Fibroblast of peridontal ligament (primary cell): Measurements from ENCODE around the gene SNX33.
"Not testable (repeated sequence)": the region's sequence is repeated elsewhere in the genome, so short reads cannot be mapped to it uniquely, and the experiment has no call there.

Source experiments
- DNase-seq: peaks from one replicate; pipeline ENCODE4 v3.0.0-alpha.2; 2010; ENCODE audit errors: extremely low read depth

Gene SNX33

DNA sequence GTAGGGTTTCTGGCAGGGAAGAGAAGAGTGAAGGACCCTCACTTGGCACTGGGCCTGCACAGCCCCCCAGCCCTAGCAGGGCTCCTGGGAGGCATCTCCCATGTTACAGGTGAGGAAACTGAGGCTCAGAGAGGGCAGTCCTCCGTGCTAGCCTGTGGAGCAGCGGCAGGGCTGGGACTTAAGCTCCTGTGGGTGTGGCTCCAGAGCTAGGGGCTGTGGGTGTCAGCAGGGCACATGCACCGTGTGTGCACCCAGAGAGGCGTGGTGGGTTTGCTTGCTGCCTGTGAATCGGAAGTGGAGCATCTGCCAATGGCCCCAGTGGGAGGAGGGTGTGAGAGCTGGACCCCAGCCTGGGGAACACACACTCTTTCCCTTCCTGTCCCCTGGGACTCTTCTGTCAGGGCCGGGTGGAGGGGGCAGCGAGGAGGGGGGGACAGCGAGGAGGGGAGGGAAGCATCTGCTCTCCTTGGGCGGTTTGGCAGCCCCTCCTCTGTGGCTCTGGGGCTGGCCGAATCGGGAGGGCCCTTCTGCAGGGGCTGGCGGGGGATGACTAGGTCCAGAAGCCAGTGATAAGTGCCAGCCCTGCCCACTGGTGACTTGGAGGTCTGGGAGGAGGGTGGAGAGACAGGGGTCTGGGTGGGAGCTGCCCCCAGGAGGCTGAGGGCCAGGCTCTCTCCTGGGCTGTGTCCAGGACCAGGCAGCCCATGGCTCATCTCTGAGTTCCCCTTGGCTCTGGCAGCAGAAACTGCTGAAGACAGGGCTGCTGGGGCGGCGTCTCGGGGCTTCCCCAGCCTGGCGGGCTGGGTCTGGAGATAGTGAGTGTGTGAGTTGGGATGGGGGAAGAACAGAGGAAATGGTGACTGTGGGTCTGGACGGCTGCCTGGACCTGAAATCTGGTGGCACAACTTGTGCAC lies 52.5 kb downstream of the SNX33 start:
- DNase-seq = peak; percentile 54

DNA sequence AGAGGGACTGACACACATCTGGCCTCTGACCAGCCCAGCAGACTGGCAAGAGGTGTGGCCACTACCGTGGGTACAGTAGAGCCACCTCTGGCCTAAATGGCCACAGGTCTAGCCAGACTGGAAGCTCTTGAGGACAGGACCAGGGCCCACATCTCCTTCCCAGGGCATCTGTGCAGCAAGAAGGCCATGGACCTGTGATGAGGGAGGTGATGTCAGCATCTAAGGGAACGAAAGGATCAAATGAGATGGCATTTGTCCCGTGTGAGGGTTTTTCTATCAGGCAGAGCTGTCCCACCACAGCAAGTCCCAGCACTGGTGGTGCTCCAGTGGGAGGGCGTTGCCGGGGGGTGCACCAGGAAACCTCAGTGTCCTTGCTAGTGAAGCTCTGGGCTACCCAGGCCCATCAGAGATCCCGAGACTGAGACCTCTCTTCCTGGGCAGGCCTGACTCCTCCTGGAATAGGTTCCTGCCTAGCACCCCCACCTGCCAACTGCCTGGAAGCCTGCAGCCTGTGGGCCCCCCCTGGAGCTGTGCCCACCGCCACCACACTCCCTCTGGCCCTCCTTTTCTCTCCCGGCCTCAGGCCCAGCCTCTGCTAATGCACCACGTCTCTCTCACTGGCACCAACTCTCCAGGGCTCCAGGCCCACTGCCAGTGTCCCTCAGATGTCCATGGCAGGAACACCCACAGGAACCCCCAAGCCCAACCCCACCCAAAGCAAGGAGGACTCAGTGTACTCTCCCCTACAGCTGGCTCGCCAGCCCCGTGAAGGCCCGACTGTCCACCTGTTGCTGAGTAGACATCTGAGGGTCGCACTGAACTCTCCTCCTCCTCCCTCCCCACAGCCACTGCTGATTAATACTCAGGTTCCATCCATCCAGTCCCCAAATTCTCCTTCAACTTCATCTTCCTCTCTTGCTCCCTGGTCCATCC lies 53.6 kb downstream of the SNX33 start:
- DNase-seq = not testable (repeated sequence)

DNA sequence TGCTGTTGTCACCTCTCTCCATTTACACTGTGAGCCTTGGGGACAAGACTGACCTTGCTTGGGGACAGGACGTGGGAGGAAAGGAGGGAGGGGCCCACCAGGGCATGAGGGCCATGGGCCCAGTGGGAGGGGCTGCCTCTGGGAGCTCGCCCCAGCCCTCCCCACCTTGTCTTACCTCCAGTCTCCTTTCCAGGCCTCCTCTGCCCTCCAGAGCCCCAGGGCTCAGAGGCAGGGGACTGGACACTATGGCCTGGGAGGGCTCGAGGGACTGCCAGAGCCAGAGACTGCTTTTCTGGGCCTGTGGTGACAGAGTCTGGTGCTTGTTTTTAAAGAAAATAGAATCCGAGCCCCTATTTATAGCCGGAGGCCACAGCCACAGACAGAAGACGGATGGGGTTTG lies 54.7 kb downstream of the SNX33 start:
- DNase-seq = no peak

DNA sequence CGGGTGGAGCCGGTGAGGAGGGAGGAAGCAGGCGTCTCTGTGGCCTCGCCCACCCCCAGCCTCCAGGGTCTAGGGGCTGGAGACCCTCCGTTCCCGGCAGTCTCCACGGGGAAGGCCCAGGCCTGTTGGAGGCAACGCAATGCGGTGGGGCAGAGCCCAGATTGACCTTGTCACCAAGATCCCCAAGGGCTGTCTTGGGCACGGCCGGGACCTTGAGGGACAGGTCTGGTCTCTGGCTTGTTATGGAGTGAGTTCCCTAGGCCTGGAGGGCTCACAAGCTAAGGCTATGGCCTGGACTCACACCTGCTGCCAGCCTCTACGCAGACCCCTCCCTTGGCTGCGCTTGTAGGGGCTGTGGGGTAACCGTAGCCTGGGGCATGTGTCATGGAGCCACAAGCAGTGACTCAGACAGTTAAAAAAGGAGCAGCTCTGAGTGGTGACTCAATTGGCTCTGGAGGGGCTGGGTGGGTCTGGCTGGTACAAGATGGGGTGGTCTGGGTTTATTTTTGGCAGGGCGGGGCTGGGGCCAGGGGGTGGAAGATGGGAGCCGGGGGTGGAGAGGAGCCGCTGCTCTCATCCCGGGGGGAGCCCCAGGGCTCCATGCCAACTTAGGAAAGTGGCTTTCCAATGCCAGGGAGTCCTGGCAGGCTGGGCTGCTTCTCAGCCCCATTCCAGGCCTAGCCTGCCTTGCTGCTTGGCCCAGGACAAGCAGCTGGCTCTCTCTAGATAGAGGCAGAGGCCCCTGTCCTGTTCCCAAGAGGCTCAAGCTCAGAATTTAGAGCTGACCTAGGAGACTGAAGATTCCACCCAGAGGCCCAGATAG lies 55.9 kb downstream of the SNX33 start:
- not testable (repeated sequence) for DNase-seq

DNA sequence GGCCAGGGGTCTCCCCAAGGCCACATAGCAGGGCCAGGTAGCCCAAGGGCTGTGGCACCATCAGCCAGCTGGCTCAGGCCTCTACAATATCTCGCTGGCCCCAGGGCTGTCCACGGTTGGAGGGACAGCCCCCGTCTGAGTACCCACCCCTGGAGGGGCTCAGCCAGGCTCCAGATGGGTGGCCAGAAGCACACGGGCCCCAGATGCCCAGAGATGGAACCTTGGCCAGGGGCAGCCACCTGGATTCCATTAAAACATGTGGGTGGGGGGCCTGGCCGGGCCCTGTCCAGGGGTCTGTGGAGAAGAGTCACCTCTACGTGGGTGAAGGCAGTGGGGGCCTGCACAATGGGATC lies 56.5 kb downstream of the SNX33 start:
- DNase-seq = no peak

DNA sequence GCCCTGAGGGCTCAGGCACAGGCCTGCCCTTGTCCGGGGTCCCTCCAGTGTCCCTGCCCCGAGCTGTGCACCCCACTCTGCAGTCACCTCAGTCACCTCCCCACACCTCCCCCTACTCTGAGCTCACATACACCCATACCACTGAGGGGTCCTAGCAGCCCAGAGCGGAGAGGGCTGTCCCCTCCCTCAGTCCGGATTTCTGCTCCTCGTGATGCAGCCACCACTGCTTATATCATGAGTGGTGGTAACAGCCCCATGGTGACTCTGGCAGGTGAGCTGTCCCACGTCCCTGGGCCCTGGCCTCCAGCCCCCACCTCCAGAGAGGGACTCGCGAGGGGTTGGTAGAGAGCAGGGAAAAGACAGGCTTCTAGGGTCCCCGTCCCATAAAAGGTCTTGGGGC lies 56.9 kb downstream of the SNX33 start:
- DNase-seq = no peak

DNA sequence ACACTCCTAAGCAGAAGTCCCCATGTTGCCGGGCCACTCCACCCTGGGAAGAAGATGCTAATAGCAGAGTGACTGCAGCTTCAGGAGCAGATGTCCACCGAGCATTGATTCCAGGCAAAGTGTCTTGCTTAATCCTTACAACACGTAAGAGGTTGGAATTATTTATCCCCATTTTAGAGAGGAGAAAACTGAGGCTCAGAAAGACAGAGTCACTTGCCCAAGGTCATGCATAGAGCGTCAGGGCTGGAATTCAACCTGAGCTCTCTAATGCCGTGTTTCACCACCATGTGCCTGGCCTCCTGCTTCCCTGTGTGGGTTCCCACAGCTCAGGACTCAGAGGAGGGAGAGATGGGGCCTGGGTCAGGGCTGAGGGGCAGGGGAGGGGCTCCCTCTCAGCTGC lies 57.7 kb downstream of the SNX33 start:
- not testable (repeated sequence) for DNase-seq

DNA sequence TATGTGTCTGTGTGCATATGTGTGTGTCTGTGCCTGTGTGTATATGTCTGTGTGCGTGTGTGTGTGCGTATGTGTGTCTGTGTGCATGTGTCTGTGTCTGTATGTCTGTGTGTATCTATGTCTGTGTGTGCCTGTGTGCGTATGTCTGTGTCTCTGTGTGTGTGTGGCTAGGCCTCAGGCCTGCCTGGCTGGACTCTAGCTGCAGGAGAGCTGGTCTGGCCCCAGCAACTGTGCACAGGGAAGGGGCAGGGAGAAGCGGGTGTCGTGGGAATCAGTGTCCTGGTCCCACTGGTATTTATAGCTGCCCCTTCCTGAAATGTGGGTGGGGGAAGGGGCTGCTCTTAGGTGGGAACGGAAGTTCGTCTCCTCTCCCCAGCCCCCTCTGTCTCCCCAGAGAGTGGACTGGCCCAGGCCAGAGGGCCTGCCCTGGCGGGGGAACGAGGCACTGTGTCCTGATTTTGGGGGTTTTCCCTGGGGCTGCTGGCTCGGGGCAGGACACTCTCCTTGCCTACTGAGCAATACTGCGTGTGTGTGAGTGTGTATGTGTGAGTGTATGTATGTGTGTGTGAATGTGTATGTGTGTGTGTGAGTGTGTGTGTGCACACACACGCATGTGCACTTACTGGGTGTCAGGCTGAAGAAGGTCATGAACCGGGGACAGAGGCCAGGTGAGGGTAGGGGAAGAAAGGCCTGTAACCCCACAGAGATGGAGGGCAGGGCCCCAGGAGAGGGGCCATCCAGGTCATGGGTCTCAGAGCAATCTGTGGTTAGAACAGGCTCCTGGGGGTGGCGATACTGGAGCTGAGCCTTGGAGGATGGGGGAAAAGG lies 58.4 kb downstream of the SNX33 start:
- DNase-seq = no peak

DNA sequence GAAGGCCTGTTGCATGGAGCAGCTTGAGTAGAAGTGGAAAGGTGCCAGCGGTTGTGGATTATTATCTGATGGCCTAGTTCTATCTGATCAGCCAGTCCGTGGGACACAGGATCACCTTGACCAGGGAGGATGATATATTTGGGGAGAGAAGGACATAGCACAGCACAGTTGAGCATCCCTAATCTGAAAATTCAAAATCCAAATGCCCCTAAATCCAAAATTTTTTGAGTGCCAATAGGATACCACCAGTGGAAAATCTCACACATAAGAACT lies 58.9 kb downstream of the SNX33 start:
- no peak for DNase-seq

DNA sequence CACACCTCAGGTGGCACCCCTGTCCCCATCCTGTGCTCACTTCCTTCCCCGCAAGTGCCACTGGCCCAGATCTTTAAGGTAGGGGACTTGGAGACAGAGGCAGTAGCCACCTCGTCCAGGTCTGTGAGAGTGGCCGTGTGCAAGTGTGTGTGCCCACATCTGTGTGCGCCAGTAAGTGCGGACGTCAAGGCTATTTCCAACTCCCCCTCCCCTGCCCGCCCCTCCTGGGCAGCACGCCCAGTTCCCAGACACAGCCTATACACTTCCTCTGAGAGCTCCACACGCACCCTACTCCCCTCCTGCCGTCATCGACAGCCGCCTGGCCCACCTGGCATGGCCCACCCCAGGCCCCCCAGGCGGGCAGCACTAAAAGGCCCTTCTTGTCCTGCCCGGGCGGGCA lies 61.7 kb downstream of the SNX33 start:
- not testable (repeated sequence) for DNase-seq

DNA sequence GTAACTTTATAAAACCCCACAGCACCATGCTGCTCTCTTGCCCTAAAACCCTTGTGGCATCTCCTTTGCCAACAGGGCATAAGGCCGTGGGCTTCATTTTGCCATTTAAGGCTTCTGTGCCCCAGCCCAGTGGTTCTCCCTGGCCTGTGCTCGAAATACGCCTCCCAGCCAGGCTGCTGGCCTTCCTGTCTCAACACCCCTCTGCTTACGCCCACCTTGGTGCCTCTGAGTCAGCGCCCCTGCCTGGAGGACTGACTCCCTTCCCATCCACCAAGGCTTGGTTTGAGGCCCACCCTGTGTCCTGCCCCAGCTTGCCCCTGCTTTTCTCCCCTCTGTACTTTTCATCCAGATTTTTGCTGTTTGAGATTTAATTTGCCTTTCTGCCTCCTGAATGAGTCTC lies 63.2 kb downstream of the SNX33 start:
- DNase-seq = not testable (repeated sequence)

DNA sequence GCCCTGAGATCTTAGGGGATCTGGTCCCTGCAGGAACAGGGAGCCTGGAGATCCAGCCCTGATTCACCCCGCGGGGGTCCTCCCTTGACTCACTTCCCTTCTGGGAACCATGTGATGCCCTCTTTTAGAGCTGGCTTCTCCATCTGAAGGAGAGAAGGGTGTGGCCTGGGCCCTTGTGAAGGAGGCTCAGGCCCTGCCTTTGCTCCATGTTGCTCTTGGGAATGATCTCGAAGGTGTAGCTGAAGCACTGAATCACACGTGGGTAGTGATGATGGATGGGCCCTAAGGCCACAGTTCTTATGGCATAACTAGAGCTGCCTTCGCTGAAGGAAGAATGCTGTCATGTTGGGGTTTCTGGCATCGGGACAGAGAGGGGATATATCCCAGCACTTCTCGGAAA lies 63.8 kb downstream of the SNX33 start:
- DNase-seq = not testable (repeated sequence)
